PFSK-1 (cell line): ENCODE data around the gene INF2.

Experiments used
- FOXP2 ChIP-seq: optimal IDR thresholded peaks from 2 replicates; pipeline ENCODE3; 2011; ENCODE audit warnings: borderline replicate concordance, control low read depth, inconsistent platforms; ENCODE audit not compliant: insufficient read depth; ENCODE audit errors: extremely low read length, extremely low read depth
- POLR2AphosphoS5 ChIP-seq: IDR thresholded peaks from 2 replicates; pipeline ENCODE4 v1.6.1; 2012; ENCODE audit warnings: low read depth, mild to moderate bottlenecking, control low read depth, low read length, moderate library complexity
- SIN3A ChIP-seq: IDR thresholded peaks from 2 replicates; pipeline ENCODE4 v1.6.1; 2012; ENCODE audit warnings: mild to moderate bottlenecking, low read length, moderate library complexity, borderline replicate concordance; ENCODE audit not compliant: insufficient read depth
- TF ChIP-seq, protein P1 (sequence below), 2 experiments: IDR thresholded peaks; 2 replicates each; pipeline versions ENCODE4 v1.6.1 to v1.8.0; 2011 to 2012; ENCODE audit warnings: low read depth in 2 of 2, low read length in 2 of 2, control low read depth in 1 of 2, inconsistent platforms in 1 of 2, mild to moderate bottlenecking in 1 of 2, moderate library complexity in 1 of 2; ENCODE audit not compliant: insufficient read depth in 1 of 2

GRCh38 chr14:104657563-104658324, 31.7 kb upstream of the INF2 start:
- TF ChIP-seq FOXP2 (no peak), POLR2AphosphoS5 (no peak), SIN3A (no peak)
- TF ChIP-seq, protein P1, sequence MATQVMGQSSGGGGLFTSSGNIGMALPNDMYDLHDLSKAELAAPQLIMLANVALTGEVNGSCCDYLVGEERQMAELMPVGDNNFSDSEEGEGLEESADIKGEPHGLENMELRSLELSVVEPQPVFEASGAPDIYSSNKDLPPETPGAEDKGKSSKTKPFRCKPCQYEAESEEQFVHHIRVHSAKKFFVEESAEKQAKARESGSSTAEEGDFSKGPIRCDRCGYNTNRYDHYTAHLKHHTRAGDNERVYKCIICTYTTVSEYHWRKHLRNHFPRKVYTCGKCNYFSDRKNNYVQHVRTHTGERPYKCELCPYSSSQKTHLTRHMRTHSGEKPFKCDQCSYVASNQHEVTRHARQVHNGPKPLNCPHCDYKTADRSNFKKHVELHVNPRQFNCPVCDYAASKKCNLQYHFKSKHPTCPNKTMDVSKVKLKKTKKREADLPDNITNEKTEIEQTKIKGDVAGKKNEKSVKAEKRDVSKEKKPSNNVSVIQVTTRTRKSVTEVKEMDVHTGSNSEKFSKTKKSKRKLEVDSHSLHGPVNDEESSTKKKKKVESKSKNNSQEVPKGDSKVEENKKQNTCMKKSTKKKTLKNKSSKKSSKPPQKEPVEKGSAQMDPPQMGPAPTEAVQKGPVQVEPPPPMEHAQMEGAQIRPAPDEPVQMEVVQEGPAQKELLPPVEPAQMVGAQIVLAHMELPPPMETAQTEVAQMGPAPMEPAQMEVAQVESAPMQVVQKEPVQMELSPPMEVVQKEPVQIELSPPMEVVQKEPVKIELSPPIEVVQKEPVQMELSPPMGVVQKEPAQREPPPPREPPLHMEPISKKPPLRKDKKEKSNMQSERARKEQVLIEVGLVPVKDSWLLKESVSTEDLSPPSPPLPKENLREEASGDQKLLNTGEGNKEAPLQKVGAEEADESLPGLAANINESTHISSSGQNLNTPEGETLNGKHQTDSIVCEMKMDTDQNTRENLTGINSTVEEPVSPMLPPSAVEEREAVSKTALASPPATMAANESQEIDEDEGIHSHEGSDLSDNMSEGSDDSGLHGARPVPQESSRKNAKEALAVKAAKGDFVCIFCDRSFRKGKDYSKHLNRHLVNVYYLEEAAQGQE (IDR thresholded peaks at IDR 0.05; ENCODE audit: insufficient read depth in 1 of 2, low read depth in 2 of 2, low read length in 2 of 2): no peak
